RWPE2 (cell line): ENCODE results near the gene PDE3B.

Experiments used
- ATAC-seq: fragments of 200-7000 bp; cut with Tn5 transposase; 3 replicates; pipeline ENCODE4 v1.9.1; 2021; ENCODE audit warnings: low read depth
- DNase-seq: peaks from one replicate; pipeline ENCODE4 v3.0.0-alpha.2; 2020; ENCODE audit warnings: low spot score
- H3K27ac ChIP-seq: fragments of 450-650 bp; 2 replicates; pipeline ENCODE4 v1.5.1; 2017; ENCODE audit warnings: mild to moderate bottlenecking; ENCODE audit not compliant: poor library complexity, severe bottlenecking
- H3K27me3 ChIP-seq: fragments of 250-450 bp; sonication (Bioruptor Pico); 2 replicates; pipeline ENCODE4 v1.5.1; 2021; ENCODE audit warnings: mild to moderate bottlenecking, moderate library complexity; ENCODE audit not compliant: insufficient read depth, poor library complexity, severe bottlenecking
- H3K36me3 ChIP-seq: fragments of 250-450 bp; sonication (Bioruptor Pico); 2 replicates; pipeline ENCODE4 v1.5.1; 2020; ENCODE audit warnings: low read depth, mild to moderate bottlenecking, moderate library complexity
- H3K4me1 ChIP-seq: fragments of 250-450 bp; sonication (Bioruptor Pico); 2 replicates; pipeline ENCODE4 v1.5.1; 2021; ENCODE audit warnings: mild to moderate bottlenecking, moderate library complexity; ENCODE audit not compliant: insufficient read depth, poor library complexity, severe bottlenecking
- H3K4me3 ChIP-seq: fragments of 250-450 bp; sonication (Bioruptor Pico); 2 replicates; pipeline ENCODE4 v1.5.1; 2021; ENCODE audit warnings: mild to moderate bottlenecking, moderate library complexity; ENCODE audit not compliant: severe bottlenecking
- H3K9me3 ChIP-seq: fragments of 250-450 bp; sonication (Bioruptor Pico); 2 replicates; pipeline ENCODE4 v1.5.1; 2021; ENCODE audit warnings: mild to moderate bottlenecking, moderate library complexity; ENCODE audit not compliant: severe bottlenecking
- TF ChIP-seq, protein P1 (sequence below): fragments of 450-650 bp; IDR thresholded peaks from one replicate; pipeline ENCODE4 v1.5.1; 2017; ENCODE audit warnings: mild to moderate bottlenecking, moderate library complexity; ENCODE audit not compliant: poor library complexity, severe bottlenecking

Gene PDE3B

GRCh38 chr11:14612694-14613093 is 30.9 kb upstream of the PDE3B start:
- no peaks in the 10 kb centered on the region for H3K4me1 ChIP-seq
- DNase-seq (no peak), ATAC-seq (no peak)
- H3K27ac ChIP-seq = no peak overlapping the region
- H3K27me3 ChIP-seq = no peaks in the 10 kb centered on the region
- H3K4me3 ChIP-seq = no peak overlapping the region
- no peaks in the 10 kb centered on the region for H3K36me3 ChIP-seq
- TF ChIP-seq, protein P1, sequence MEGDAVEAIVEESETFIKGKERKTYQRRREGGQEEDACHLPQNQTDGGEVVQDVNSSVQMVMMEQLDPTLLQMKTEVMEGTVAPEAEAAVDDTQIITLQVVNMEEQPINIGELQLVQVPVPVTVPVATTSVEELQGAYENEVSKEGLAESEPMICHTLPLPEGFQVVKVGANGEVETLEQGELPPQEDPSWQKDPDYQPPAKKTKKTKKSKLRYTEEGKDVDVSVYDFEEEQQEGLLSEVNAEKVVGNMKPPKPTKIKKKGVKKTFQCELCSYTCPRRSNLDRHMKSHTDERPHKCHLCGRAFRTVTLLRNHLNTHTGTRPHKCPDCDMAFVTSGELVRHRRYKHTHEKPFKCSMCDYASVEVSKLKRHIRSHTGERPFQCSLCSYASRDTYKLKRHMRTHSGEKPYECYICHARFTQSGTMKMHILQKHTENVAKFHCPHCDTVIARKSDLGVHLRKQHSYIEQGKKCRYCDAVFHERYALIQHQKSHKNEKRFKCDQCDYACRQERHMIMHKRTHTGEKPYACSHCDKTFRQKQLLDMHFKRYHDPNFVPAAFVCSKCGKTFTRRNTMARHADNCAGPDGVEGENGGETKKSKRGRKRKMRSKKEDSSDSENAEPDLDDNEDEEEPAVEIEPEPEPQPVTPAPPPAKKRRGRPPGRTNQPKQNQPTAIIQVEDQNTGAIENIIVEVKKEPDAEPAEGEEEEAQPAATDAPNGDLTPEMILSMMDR = no peak
- H3K9me3 ChIP-seq = no peaks in the 10 kb centered on the region

DNA sequence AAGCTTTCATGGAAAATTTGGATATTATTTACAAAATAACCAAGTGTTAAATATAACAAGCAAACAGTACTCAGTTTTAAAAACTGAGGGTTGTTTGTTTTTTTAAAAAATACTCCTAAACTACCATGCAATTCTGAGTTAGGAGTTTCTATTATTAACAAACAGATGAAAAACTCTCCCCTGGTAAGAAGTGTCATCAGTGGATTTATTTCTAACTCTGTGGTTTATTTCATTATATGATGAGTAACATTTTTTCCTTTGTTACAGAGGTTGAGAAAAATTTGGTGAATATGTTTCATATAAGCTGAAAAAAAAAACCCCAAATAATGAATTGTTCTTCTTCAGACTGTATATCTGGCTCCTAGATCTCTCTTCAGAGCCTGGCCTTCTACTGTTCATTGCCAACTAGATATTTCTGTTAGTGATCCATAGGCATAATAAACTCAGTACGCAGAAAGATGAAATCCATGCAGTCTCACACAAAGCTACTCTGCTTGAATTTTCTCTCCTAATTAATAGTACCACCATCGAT is 29.4 kb upstream of the PDE3B start:
- H3K27me3 ChIP-seq = no peaks in the 10 kb centered on the region
- ATAC-seq = no peak
- TF ChIP-seq, protein P1 = no peak
- H3K4me1 ChIP-seq = no peaks in the 10 kb centered on the region
- no peaks in the 10 kb centered on the region for H3K36me3 ChIP-seq
- no peak for DNase-seq
- H3K4me3 ChIP-seq = no peak overlapping the region
- no peaks in the 10 kb centered on the region for H3K9me3 ChIP-seq
- no peak overlapping the region for H3K27ac ChIP-seq

- Histone ChIP-seq H3K27ac (no peak overlapping the region), H3K27me3 (no peaks in the 10 kb centered on the region), H3K4me1 (no peaks in the 10 kb centered on the region), H3K9me3 (no peaks in the 10 kb centered on the region), H3K36me3 (no peaks in the 10 kb centered on the region), H3K4me3 (no peak overlapping the region)
- DNase-seq (no peak), ATAC-seq (no peak)
- TF ChIP-seq, protein P1 = no peak
Observed at GRCh38 chr11:14617241-14618027, 26.2 kb upstream of the PDE3B start.

- Histone ChIP-seq H3K9me3 (no peaks in the 10 kb centered on the region), H3K27me3 (no peaks in the 10 kb centered on the region), H3K4me1 (no peaks in the 10 kb centered on the region), H3K36me3 (no peaks in the 10 kb centered on the region), H3K4me3 (no peak overlapping the region), H3K27ac (no peak overlapping the region)
- no peak for DNase-seq
- no peak for ATAC-seq
- TF ChIP-seq, protein P1 = no peak
Observed at GRCh38 chr11:14618060-14618459, 25.5 kb upstream of the PDE3B start.
